ENCODE results near the gene PKNOX2. TPM values are rescaled to one million over a fixed set of nuclear protein-coding genes. Genes with fewer than 3 reads are reported as not detected.
A peak's percentile ranks its signal among the peaks of the same experiment; 100 is the strongest.

The PKNOX2 gene
- total RNA-seq, 1 donor from 2014 or later, result 8.7 TPM

- no peak for DNase-seq
- H3K4me3 Mint-ChIP-seq (ENCODE audit: unreplicated experiment), result no peak overlapping the region
- peaks cover 5% of the 10 kb centered on the region for H3K27me3 Mint-ChIP-seq (ENCODE audit: unreplicated experiment)
- H3K4me1 Mint-ChIP-seq (ENCODE audit: low read depth, unreplicated experiment), result peaks cover 27% of the 10 kb centered on the region
- H3K27ac Mint-ChIP-seq (ENCODE audit: unreplicated experiment), result peak overlapping the region; percentile 3
- peaks cover 9% of the 10 kb centered on the region for H3K9me3 Mint-ChIP-seq (ENCODE audit: unreplicated experiment)
- no peaks in the 10 kb centered on the region for H3K36me3 Mint-ChIP-seq (ENCODE audit: unreplicated experiment)
- no peak for TF ChIP-seq CTCF (IDR thresholded peaks at IDR 0.05; ENCODE audit: partially characterized antibody, unreplicated experiment)
Measured at GRCh38 chr11:125304876-125305275, 140.3 kb downstream of the PKNOX2 start.

GRCh38 chr11:125305345-125305744 lies 140.8 kb downstream of the PKNOX2 start:
- Mint-ChIP-seq H3K4me3 (ENCODE audit: unreplicated experiment) (peak overlapping the region; percentile 18), H3K27me3 (ENCODE audit: unreplicated experiment) (peaks cover 4% of the 10 kb centered on the region), H3K36me3 (ENCODE audit: unreplicated experiment) (no peaks in the 10 kb centered on the region), H3K9me3 (ENCODE audit: unreplicated experiment) (peaks cover 9% of the 10 kb centered on the region), H3K27ac (ENCODE audit: unreplicated experiment) (no peak overlapping the region), H3K4me1 (ENCODE audit: low read depth, unreplicated experiment) (peaks cover 27% of the 10 kb centered on the region)
- no peak for DNase-seq
- no peak for TF ChIP-seq CTCF (IDR thresholded peaks at IDR 0.05; ENCODE audit: partially characterized antibody, unreplicated experiment)

GRCh38 chr11:125306476-125306875 lies 141.9 kb downstream of the PKNOX2 start:
- peak overlapping the region; percentile 53 for H3K4me3 Mint-ChIP-seq (ENCODE audit: unreplicated experiment)
- H3K36me3 Mint-ChIP-seq (ENCODE audit: unreplicated experiment), result no peaks in the 10 kb centered on the region
- DNase-seq, result no peak
- peaks cover 11% of the 10 kb centered on the region for H3K9me3 Mint-ChIP-seq (ENCODE audit: unreplicated experiment)
- no peak overlapping the region for H3K27ac Mint-ChIP-seq (ENCODE audit: unreplicated experiment)
- peaks cover 1% of the 10 kb centered on the region for H3K27me3 Mint-ChIP-seq (ENCODE audit: unreplicated experiment)
- no peak for TF ChIP-seq CTCF (IDR thresholded peaks at IDR 0.05; ENCODE audit: partially characterized antibody, unreplicated experiment)
- peaks cover 37% of the 10 kb centered on the region for H3K4me1 Mint-ChIP-seq (ENCODE audit: low read depth, unreplicated experiment)

- no peak for TF ChIP-seq CTCF (IDR thresholded peaks at IDR 0.05; ENCODE audit: partially characterized antibody, unreplicated experiment)
- H3K27ac Mint-ChIP-seq (ENCODE audit: unreplicated experiment), result no peak overlapping the region
Measured at GRCh38 chr11:125308246-125308645, 143.7 kb downstream of the PKNOX2 start.

GRCh38 chr11:125312391-125312790 lies 147.8 kb downstream of the PKNOX2 start:
- Mint-ChIP-seq H3K4me3 (ENCODE audit: unreplicated experiment) (no peak overlapping the region), H3K27ac (ENCODE audit: unreplicated experiment) (peak overlapping the region; percentile 20), H3K4me1 (ENCODE audit: low read depth, unreplicated experiment) (peaks cover 33% of the 10 kb centered on the region), H3K36me3 (ENCODE audit: unreplicated experiment) (peaks cover 4% of the 10 kb centered on the region), H3K27me3 (ENCODE audit: unreplicated experiment) (peaks cover 8% of the 10 kb centered on the region), H3K9me3 (ENCODE audit: unreplicated experiment) (peaks cover 16% of the 10 kb centered on the region)
- no peak for TF ChIP-seq CTCF (IDR thresholded peaks at IDR 0.05; ENCODE audit: partially characterized antibody, unreplicated experiment)
- DNase-seq, result no peak

More at GRCh38 chr11:125308246-125308645, 143.7 kb downstream of the PKNOX2 start:
- Mint-ChIP-seq H3K27me3 (ENCODE audit: unreplicated experiment) (peaks cover 1% of the 10 kb centered on the region), H3K4me1 (ENCODE audit: low read depth, unreplicated experiment) (peaks cover 42% of the 10 kb centered on the region), H3K9me3 (ENCODE audit: unreplicated experiment) (peaks cover 13% of the 10 kb centered on the region), H3K36me3 (ENCODE audit: unreplicated experiment) (no peaks in the 10 kb centered on the region), H3K4me3 (ENCODE audit: unreplicated experiment) (no peak overlapping the region)
- no peak for DNase-seq

All from glutamatergic neuron (in vitro differentiated cells).